Hematopoietic multipotent progenitor cell treated with erythropoietin and hydrocortisone succinate and interleukin-3 and kit ligand, for 15 days (in vitro differentiated cells): ENCODE data around the gene AFG1L.
A peak's percentile ranks its signal among the peaks of the same experiment; 100 is the strongest.
"Not testable (repeated sequence)": the region's sequence is repeated elsewhere in the genome, so short reads cannot be mapped to it uniquely, and the experiment has no call there.

ENCODE experiments used
- DNase-seq: peaks from one replicate; pipeline ENCODE4 v3.0.0-alpha.2; 2015; ENCODE audit warnings: low spot score

AFG1L gene

DNA sequence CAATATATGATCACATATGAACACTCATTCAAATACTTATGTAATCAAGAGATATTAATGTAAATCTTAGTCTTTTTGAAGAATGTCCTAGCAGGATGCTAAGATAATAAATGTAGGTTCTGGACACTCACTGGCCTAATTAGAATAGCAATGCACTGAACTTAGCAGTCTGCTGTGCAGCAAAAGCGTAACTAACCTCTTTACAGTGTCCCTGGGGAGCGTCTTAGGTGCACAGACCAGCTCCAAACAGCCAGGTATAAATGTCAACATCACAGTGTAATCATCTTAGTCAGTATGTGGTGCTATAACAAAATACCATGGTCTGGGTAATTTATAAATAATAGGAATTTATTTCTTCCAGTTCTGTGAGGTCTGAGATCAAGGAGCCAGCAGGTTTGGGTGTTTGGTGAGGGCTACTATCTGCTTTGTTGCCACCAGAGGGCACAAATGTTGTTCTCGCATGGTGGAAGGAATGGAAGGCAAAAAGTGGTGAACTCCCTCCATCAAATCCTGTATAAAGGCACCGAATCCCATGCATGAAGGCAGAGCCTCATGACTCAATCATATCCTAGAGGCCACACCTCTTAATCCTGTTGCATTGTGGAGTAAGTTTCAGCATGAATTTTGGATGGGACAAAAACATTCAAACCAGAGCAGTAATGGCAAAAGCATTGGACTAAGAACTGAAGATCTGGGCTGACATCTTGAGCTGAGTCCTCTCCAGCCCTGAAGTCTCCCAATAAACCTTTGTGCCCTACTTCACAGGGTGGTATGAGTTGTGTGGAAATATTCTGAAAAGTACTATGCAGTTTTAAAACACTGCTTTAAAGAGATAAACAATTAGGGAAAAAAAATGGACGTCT is 224.1 kb downstream of the AFG1L start:
- peak; percentile 15 for DNase-seq

DNA sequence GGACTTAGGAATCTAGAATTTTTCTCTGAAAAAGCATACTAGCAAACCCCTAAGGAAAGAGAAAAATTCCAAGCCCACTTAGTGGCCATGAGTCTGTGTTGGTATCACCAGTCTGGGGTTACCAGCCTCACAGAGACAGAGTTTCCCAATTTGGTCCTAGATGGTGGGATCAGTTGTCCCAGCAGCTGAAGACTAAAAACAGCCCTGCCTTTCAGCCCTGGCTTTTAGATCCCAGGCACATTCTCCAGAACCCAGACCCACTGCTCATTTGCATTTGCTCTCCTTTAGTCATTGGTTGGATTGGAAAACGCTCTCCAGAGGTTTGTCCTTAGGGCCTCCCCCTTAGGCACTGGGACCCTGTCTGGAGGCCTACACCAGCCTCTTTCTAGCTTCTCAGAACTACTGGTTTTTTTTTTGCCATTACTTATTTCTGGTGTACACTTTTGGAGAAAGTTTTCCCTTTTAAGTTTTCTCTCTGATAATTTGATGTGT is 226.8 kb downstream of the AFG1L start:
- no peak for DNase-seq

DNA sequence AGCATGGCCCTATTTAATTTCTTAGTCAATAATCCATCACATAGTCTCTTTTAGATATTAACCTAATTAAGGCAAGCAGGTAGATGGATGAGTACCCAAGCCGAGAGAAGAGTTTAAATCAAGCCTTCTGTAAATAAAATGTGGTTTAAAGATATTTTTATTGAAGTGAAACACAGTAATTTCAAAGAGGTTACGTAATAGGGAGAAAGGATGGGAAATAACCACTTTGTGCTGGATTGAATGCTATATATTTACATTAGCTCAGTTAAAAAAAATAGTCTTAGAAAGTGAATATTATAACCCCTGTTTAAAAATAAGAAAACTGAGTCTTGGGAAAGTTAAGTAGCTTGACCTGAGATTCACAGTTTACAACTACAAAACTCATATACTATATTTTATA is 228.8 kb downstream of the AFG1L start:
- no peak for DNase-seq

DNA sequence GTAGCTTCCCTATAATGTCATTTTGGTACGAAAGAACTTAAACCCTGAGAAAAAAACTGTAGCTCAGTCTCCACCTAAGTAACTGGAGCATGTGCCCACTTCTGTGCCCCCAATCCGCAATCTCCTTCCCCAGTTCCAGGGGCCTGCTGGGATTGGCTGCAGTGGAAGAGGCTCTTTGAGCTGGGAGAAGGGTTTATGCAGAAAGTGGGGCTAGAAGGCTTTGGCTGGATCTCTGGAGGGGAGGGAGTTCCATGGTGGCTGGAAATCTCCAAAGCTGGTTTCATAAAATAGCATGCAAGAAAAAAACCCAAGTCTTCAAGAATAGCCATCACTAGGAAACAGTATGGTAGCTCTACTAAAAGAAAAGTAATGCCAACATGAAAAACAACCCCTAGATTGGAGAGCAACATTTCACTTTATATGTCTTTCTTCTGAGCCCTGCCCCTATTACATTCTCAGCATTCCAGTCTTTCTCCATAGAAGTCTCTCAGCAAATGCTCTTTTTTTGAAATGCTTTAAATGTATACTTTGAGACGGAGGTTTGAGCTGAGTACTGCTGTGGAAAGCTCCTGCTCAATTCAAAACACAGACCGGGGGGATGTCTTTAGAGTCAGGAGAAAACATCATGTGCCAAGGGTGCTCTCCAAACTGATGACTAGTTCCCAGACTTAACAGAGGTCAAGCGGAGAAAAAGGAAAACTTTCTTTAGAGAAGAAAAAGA is 229.8 kb downstream of the AFG1L start:
- DNase-seq = no peak

DNA sequence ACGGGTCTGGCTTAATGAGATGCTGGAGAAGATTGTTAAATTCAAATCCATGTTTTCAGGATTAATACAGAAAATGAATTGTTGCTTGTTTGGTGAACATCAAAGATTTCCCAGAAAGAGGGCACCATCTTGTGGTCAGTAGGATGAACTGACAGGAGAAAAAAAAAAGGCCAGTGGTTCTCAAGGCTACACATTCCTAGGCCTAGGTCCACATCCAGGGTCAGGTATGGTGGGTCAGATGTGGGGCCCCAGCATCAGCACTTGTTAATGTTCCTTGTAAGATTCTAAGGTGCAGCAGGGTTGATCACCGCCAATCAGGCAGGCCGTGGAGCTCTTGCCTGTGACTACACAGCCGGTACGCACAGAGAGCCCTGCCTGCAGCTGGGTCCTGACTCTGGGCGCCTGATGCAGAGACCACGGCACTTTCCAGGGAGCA is 231.9 kb downstream of the AFG1L start:
- DNase-seq = peak; percentile 53

DNA sequence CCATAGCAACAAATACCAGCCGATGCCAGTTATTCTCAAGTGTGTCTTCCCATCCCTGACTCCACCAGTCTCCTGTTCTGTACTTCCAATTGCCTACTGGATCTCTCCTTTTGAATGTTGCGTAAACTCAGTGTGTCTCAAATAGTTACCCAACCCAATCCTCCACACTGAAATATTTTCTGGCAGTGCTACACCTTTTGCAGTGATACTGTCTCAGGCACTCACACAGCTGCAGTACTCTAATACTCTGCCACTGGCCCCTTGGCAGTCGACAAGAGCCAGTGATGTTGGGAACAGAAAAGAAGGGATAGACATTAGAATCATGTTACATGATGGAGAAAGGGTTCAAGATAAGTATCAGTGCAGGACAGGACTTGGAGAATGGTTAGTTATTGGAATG is 234.0 kb downstream of the AFG1L start:
- DNase-seq = no peak

DNA sequence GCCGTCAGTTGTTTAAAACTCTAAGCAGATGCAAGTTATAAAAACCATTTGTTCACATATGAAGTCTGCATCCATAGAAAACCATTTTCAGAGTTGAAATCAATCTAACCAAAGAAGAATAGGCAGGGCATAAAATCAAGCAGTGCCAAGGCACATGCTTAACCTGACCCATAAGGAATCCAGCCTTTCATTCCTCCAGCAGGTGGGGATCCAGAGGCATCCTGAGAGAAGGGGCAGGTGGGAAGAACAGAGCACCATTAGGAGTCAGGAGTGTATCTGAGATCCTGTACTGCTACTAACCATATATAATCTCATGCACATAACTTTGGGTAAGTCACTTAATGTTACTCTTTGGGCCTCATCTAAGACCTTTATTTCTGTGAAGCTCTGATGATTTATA is 236.5 kb downstream of the AFG1L start:
- DNase-seq = no peak

DNA sequence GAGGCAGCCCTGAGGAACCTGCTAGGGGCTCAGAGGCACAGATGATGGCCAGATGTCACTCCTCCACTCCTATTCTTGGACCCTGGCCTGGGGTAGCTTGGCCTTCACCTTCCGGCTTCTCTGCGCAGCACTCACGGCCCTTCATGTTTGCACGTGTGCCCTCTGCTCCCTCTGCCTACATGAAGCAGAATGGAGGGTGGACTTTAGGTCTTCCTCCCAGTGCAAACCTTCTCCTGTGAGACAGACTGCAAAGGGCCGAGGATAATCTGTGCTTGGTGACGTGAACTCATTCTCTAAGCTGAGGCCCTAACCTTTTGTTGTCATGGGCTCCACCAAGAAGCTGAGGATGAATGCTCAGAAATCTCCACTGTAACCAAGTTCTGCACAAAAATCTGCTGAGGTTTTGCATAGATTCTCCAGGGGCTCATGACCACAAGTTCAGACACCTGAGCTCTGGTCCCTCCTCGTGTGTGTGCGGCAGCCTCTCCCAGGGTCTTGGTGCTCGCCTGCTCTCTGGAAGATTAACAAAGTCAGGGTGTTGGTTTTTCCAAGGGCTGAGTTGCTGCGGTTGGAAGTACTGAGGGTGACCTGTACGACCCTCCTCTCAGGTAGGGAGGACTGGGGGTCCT is 240.4 kb downstream of the AFG1L start:
- DNase-seq = no peak

DNA sequence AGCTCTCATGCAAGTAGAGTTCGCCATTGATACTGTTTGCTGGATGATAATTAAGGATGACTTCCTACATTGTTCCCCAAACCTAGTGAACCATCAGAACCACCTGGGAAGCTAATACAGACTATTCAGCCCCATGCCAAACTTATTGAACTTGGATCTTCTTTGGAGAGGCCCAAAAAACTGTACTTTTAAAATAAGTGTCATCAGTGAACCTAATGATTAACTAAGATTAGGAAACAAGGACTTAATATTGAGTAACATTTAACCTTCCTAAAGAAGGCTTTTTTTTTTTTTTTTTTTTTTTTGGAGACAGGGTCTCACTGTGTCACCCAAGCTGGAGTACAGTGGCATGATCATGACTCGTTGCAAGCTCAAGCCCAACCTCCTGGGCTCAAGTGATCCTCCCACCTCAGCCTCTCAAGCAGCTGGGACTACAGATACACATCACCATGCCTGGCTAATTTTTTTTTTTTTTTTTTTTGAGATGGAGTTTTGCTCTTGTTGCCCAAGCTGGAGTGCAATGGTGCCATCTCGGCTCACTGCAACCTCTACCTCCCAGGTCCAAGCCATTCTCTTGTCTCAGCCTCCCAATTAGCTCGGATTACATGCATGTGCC is 241.2 kb downstream of the AFG1L start:
- not testable (repeated sequence) for DNase-seq

DNA sequence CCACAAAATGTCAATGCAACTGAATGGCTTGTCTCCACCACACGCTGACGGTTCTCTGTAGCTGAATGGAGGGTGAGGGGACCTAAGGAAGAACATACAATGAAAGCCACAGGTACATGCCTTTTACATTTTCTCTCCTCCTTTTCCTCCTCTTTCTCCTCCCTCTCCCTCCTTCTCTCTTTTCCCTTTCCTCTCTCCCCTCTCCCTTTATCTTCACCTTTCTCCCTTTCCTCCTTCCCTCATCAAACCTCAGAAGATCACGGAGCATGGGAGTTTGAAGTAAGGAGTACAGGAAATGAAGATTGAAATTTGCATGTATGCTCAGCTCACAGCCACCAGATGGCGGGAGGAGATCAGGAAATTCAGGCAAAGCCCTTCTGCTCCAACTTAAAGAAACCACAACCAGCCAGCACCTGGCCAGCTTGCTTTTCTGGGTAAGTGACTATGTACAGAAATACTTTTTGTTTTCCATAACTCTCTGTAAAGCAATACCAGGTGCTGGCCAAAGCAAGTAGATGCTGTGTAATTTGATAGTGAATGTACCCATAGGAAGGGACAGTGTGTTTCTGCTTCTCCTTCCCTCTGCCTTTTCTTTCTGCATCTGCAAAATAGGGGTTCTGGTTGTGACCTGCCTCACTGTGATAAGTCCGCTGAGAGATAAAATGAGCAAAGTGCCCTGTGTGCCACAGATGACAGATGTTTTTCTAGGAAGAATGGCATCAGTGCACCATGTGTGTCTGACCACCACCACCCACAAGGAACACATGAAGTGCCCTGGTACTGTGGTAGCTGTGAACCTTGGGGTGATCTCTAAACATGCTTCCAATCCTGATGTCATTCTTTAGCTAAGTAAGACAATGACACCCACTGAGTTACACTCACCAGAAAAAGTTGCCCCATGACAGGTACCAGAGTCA is 247.2 kb downstream of the AFG1L start:
- DNase-seq = peak; percentile 85

DNA sequence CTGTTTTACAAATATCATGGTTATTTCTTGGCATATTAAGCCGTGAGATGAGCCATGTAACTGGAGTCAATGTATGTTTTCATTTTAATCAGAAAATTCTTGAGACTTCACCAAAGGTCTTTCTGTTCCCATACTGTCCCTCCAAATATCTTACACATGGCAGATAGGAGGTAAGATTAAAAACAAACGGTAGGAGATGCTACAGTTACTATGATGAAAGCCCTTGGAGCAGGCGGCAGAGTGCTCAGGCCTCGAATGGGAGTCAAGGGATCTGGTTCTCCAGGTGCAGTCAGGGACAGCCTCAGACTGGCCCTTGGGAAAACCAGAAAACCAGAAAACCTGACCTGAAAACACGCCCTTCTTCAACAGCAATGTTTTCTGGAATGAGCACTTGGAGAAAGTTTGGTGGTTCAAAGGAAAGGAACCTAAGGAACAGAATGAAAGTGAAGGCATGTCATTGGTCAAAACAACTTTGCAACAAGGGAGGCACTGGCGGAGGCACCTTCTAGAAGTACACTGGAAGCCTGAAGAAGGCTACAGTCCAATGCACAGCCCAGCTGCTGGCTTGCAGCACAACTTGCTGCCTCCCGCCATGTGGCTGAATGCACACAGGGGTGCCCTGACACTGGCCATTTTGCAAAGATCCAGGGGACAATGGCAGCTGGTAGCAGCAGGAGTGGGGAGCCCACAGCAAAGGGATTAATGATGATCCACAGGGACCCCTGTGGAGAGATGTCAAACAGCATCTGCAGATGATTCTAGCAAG is 248.5 kb downstream of the AFG1L start:
- no peak for DNase-seq

DNA sequence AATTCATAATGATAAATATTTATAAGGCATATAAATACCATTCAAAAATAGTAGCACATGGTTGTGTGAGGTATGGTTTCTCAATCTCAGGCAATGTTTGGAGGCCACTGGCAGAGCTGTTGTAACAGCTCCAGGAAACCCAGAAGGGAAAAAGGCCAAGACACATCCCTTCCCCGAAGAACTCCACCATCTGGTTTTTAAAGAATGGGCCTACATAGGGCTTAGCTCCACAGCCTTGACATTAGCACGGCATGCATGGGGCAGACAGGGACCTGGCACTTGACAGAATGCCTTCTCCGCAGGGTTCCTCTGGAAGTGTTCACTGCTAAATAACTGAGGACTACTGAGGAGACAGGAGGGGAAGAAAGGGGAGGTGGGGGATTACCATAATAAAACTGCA is 249.8 kb downstream of the AFG1L start:
- DNase-seq = no peak

DNA sequence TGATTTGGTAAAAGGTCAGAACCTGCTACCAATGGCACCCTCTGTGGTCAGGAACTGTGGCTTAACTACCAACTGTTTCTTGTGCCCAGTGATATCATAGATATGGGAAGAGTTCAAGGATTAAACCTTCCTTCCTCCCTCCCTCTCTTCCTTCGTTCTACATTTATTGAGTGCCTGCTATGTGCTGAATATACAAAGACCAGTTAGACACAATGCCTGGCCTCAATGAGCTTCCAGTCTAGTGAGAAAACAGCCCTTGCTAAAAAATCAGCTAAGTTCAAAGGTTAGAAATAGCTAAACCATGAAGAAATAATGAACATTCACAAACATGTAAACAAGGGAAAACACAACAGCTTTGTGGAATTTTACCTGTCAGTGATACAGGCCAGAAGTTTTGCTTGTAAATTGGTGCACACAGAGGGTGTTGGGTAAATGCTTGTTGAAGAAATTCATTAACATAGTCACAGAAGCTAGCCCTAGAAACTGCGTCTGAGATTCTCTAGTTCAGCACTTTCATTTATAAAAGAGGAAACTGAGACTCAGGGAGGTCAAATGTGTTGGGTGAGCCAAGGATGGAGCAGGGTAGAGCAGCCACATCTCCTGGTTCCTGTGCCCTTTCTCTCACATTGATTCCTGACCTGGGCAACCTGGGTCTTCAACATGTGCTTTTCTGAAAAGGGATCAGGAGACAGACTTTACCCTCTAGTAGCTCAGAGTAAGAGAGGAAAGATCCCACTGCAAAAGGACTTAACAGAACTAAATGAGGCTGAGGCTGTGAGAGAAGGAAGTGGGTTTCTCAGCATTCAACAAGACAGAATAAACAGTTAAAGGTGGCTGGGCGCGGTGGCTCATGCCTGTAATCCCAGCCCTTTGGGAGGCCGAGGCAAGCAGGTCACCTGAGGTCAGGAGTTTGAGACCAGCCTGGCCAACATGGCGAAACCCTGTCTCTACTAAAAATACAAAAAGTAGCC is 251.5 kb downstream of the AFG1L start:
- no peak for DNase-seq

DNA sequence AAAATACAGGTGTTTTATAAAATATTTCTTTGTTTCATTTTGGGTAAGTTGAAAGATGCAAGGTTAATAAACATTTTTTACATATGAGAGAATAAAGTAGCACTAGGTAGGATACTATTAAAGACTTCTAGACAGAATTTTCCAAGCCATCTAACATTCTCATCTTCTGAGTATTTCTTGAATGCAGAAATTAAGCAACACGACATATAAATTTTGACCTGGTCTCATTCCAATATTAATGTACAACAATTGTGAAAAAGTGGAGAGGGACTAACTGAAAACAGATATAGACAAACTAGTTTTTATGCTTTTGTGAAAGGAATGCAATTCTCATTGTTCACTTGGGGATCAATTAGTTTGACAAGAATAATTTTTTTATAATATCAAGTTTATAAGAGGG is 254.4 kb downstream of the AFG1L start:
- no peak for DNase-seq

DNA sequence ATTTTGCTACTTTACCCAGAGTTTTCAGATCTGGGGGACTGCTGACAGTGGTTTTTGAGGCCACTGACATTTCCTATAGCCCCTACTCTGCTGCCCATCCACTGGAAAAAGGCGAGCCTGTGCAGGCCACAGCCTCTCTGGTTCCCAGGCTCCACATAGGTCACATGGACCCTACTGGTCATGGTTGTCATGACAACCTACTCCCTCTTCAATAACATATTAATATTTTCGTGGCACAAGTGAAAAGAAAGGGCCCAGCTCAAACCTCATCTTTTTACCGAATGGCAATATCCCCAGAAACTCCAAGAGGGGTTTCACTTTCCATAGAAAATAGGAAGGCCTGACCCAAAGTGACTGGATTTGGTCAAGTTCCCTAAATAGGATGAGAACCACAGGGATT is 254.9 kb downstream of the AFG1L start:
- no peak for DNase-seq

DNA sequence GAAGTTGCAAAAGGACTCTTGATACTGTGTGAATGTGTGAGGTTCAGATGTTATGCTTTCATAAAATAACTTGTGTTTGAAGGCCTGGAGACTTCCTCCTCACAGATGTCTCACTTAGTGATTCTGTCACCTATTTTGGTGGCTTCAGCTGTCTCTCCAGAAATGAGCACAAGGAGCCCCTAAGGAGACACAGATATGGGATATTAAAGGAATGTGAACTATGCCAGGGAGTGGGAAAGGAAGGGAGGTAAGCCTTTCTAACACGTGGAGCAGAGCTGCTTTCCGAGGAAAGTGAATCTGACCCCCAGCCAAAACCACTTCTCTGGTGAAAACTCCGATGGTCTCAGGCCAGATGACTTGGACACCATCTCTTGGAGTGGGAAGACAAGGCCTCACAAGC is 255.4 kb downstream of the AFG1L start:
- no peak for DNase-seq

DNA sequence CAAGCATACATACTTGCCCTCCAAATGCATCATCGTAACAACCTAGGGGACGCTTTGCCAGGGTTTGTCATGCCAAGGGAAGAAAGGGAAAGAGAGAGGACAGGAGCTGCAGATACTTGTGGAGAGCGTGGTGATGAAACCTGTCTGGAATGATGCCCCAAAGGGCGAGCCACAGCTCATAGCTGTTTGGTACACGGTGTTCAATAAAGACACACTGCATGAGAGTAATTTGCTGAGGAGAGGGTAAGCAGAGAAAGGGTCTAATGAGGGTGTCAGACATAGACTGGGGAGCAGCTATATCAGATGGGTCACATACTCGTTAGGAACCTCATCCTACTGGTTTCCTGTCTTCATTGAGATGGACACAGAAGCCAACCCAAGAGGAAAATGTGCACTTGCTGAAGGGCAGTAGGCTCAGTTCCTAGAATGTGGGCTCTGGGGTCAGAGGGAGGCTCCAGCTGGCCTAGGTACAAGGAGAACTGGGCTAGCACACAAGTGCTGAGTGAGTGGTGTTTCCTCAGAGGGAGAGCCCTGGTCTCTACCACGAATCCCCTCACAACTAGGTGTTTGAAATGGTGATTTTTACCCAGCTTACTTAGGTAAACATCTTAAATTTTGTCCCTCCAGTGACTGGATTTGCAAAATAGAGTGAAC is 260.7 kb downstream of the AFG1L start:
- no peak for DNase-seq

DNA sequence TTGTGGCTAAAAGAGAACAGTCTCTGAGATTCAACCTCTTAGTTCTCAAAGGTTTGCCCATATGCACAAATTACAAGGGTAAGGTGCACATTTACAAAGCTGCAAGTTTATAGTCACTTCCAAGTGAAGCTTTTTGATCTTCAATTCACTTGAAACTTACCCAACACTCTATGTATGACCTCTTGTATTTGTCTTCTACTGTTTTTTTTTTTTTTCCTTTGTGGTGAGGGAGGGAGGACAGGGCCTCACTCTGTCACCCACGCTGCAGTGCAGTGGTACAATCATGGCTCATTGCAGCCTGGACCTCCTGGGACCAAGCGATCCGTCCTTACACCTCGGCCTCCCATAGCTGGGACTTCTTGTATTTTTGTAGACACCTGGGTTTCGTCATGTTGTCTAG is 261.4 kb downstream of the AFG1L start:
- no peak for DNase-seq
